ENCODE measurements around the gene CTDSPL. TPM values are rescaled to one million over a fixed set of nuclear protein-coding genes. Genes with fewer than 3 reads are reported as not detected.

Gene CTDSPL
- total RNA-seq, 2 donors from 2014 or later, result 59.3 to 60.3 TPM

DNA sequence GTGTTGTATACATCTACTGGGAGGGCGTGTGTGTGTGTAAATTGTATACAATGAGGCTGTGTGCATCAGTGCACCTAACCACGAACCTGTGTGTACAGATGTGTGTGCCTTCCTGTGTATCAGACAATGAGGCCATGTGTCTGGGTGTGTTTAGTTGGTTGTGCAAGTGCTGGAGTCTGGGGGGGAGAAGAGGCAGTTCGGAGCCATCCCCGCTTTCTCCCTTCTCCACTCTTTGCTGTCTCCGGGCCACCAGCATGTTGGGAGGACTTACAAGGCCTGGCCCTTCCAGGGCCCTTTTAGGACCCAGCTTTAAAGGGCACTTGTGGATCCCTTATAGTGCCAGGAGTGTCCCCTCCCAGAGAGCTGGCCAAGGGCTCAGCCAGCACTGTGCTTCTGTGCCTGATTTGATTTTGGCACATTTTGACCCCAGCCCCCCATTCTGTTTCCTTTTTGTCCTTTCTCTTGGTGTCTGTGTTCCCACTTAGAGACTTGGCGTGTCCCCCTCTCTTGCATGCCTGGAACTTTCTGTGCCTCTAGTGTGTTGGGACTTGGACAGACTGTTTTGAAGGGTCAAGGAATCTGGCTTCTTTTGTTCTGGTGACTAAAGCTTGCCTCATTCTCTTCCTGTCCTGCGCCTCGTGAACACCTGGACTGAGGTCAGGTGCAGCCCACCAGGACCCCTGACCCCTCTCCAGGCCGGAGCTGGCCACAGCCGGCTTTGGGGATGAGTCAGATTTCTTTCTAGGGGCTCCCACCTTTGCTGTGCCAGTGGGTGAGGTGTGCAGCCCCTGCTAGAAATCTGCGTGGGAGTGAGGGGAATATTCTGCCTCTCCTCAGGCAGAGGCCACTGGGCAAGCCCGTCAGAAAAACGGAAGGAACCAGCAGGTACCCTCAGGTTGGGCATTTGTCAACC is 1.5 kb downstream of the CTDSPL start:
- peak overlapping the region; percentile 69 to 82 for H3K27ac ChIP-seq
- WGBS, result 19% methylated on average over 13 of the region's 13 CpGs
- no peaks in the 10 kb centered on the region for H3K9me3 ChIP-seq
- intact Hi-C loops (cut with DNase I), result no loop called here
- no peaks in the 10 kb centered on the region for H3K27me3 ChIP-seq (replicated peaks; ENCODE audit: insufficient read depth)
- H3K36me3 ChIP-seq, result no peaks in the 10 kb centered on the region
- no peak for DNase-seq (ENCODE audit: low spot score)
- H3K4me1 ChIP-seq (replicated peaks), result no peaks in the 10 kb centered on the region
- H3K4me3 ChIP-seq, result peak overlapping the region; percentile 60 to 74
- TF ChIP-seq POLR2A (IDR thresholded peaks at IDR 0.05) (peak; percentile 10), POLR2AphosphoS5 (IDR thresholded peaks at IDR 0.05) (no peak)

DNA sequence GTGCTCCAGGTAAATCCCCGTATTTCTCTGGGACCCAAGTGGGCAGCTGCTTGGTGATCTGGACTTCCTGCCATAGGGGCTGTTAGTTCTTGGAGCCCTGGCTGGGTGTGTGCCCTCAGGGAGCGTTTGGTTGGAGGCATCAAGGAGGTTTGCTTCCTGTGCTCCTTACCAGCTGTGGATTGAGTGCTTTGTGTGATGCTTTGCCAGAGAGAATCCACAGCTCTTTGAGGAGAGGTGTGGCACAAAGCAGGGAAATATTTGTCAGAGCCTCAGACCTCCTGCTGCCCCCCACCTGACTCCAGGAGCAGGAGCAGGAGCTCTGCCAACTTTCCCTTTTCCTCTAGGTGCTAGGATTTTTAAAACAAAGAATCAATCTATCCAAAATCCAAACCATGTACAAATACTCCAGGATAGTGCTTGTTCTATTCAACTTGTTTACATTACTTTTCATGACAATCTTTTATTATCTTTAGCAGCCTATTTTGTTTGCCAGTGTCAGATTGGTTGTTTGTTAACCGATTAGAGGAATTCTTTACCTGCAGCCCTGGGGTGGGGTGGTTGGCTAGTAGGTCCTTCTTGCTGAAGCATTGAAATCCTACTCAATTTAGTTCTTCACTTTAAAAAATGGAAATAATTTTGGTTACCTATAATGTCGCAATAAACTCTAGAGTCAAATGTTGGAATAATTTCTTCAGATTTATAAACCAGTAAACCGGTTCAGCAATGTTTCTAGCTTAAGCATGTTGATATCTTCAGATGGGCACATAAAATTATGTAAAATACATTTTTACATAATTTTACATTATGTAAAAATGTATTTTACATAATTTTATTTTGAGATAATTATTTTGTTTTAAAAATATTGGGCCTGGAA is 2.5 kb downstream of the CTDSPL start:
- H3K4me3 ChIP-seq, result no peak overlapping the region
- H3K27ac ChIP-seq, result peak overlapping the region; percentile 69 to 82
- DNase-seq (ENCODE audit: low spot score), result no peak
- no peaks in the 10 kb centered on the region for H3K9me3 ChIP-seq
- H3K36me3 ChIP-seq, result no peaks in the 10 kb centered on the region
- no peaks in the 10 kb centered on the region for H3K4me1 ChIP-seq (replicated peaks)
- TF ChIP-seq POLR2AphosphoS5 (IDR thresholded peaks at IDR 0.05), result peak; percentile 34
- TF ChIP-seq, protein P1, sequence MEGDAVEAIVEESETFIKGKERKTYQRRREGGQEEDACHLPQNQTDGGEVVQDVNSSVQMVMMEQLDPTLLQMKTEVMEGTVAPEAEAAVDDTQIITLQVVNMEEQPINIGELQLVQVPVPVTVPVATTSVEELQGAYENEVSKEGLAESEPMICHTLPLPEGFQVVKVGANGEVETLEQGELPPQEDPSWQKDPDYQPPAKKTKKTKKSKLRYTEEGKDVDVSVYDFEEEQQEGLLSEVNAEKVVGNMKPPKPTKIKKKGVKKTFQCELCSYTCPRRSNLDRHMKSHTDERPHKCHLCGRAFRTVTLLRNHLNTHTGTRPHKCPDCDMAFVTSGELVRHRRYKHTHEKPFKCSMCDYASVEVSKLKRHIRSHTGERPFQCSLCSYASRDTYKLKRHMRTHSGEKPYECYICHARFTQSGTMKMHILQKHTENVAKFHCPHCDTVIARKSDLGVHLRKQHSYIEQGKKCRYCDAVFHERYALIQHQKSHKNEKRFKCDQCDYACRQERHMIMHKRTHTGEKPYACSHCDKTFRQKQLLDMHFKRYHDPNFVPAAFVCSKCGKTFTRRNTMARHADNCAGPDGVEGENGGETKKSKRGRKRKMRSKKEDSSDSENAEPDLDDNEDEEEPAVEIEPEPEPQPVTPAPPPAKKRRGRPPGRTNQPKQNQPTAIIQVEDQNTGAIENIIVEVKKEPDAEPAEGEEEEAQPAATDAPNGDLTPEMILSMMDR (IDR thresholded peaks at IDR 0.05), result no peak
- no peak for TF ChIP-seq POLR2A (IDR thresholded peaks at IDR 0.05)
- intact Hi-C loops (cut with DNase I), result no loop called here
- 24% methylated on average over 5 of the region's 5 CpGs for WGBS
- H3K27me3 ChIP-seq (replicated peaks; ENCODE audit: insufficient read depth), result no peaks in the 10 kb centered on the region

DNA sequence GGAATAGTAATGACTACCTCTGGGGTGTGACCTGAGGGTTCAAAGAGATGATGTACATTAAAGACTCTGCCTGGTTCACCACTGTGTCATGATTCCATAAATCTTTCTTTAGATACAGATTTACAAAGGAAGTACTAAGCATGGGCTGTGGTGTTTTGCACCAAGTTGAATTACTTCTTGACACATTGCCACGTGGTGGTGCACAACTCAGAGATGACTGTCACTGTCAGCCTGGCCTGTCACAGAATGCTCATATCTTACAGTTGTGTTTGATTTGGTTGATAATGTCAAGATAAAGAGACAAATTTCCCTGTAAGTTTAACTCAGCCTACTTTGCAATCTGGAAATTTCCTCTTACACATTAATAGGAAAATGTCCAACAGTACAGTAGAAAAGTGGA is 3.2 kb downstream of the CTDSPL start:
- Histone ChIP-seq H3K27ac (no peak overlapping the region), H3K9me3 (no peaks in the 10 kb centered on the region), H3K27me3 (replicated peaks; ENCODE audit: insufficient read depth) (no peaks in the 10 kb centered on the region), H3K36me3 (no peaks in the 10 kb centered on the region), H3K4me1 (replicated peaks) (no peaks in the 10 kb centered on the region), H3K4me3 (no peak overlapping the region)
- TF ChIP-seq POLR2A (IDR thresholded peaks at IDR 0.05) (no peak), POLR2AphosphoS5 (IDR thresholded peaks at IDR 0.05) (no peak)
- TF ChIP-seq, protein P1 (IDR thresholded peaks at IDR 0.05), result no peak
- intact Hi-C loops (cut with DNase I), result no loop called here
- no peak for DNase-seq (ENCODE audit: low spot score)
- WGBS, result 32% methylated on average over 1 of the region's 1 CpG

DNA sequence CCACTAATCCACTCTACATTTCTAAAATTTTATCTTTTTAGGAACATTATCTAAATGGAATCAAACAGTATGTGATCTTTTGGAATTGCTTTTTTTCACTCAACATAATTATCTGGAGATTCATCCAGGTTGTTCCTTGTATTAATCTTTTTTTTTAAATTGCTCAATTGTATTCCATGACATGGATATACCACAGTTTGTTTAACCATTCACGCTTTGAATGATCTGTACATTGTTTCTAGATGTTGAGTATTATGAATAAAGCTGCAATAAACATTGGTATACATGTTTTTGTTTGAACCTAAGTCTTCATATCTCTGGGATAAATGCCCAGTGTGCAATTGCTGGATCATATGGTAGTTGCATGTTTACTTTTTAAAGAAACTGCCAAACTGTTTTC is 5.5 kb downstream of the CTDSPL start:
- 98% methylated on average over 1 of the region's 1 CpG for WGBS
- H3K4me1 ChIP-seq (replicated peaks), result no peaks in the 10 kb centered on the region
- TF ChIP-seq POLR2A (IDR thresholded peaks at IDR 0.05), result no peak
- H3K27ac ChIP-seq, result no peak overlapping the region
- intact Hi-C loops (cut with DNase I), result no loop called here
- no peak overlapping the region for H3K4me3 ChIP-seq
- no peaks in the 10 kb centered on the region for H3K36me3 ChIP-seq
- no peaks in the 10 kb centered on the region for H3K9me3 ChIP-seq
- no peaks in the 10 kb centered on the region for H3K27me3 ChIP-seq (replicated peaks; ENCODE audit: insufficient read depth)
- no peak for DNase-seq (ENCODE audit: low spot score)

DNA sequence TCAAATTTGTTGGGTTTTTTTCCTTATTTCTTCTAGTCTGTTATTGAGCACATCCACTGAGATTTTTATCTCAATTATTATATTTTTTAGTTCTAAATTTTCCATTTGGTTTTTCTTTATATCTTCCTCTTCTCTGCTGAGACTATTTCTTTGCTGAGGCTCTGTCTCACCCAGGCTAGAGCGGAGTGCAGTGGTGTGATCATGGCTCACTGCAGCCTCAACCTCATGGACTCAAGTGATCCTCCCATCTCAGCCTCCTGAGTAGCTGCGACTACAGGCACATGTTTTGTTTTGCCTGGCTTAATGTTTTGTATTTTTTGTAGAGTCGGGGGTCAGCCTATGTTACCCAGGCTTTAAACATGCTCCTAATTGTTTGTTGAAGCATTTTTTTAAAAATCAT is 10.2 kb downstream of the CTDSPL start:
- Histone ChIP-seq H3K27me3 (replicated peaks; ENCODE audit: insufficient read depth) (no peaks in the 10 kb centered on the region), H3K27ac (no peak overlapping the region), H3K4me1 (replicated peaks) (no peaks in the 10 kb centered on the region), H3K36me3 (no peaks in the 10 kb centered on the region), H3K4me3 (no peak overlapping the region), H3K9me3 (no peaks in the 10 kb centered on the region)
- TF ChIP-seq POLR2A (IDR thresholded peaks at IDR 0.05) (no peak), POLR2AphosphoS5 (IDR thresholded peaks at IDR 0.05) (no peak)
- TF ChIP-seq, protein P1 (IDR thresholded peaks at IDR 0.05), result no peak
- no peak for DNase-seq (ENCODE audit: low spot score)
- WGBS, result 94% methylated on average over 3 of the region's 3 CpGs
- intact Hi-C loops (cut with DNase I), result no loop called here

All from prostate gland (tissue), 2 donors.